Adrenal gland (tissue), 12 donors: ENCODE results near the gene GHR. TPM values are rescaled to one million over a fixed set of nuclear protein-coding genes. Genes with fewer than 3 reads are reported as not detected.
A peak's percentile ranks its signal among the peaks of the same experiment; 100 is the strongest.

ENCODE experiments used
- DNase-seq, 7 donors: peaks; one replicate each; pipeline ENCODE4 v3.0.0-alpha.2; 2019 to 2020
- H3K27ac ChIP-seq, 5 donors: fragments of 200-600 bp; sonication (generic) in 4 of 5; 1 replicate in 3 of 5; 2 replicates in 2 of 5; pipeline versions ENCODE4 v1.5.1 to v1.8.0; 2016 to 2020; ENCODE audit warnings: mild to moderate bottlenecking in 1 of 5
- H3K27me3 ChIP-seq: fragments of 200-600 bp; 2 replicates; pipeline ENCODE4 v1.8.0; 2021
- H3K36me3 ChIP-seq, 2 donors: fragments of 200-600 bp; replicated peaks in 1 of 2; 1 replicate in 1 of 2; 2 replicates in 1 of 2; pipeline versions ENCODE4 v1.5.1 to v1.8.0; 2018 to 2022
- H3K4me1 ChIP-seq, 2 donors: fragments of 200-600 bp; replicated peaks in 1 of 2; 1 replicate in 1 of 2; 2 replicates in 1 of 2; pipeline versions ENCODE4 v1.5.1 to v1.8.0; 2018 to 2021
- H3K4me3 ChIP-seq, 4 donors: fragments of 200-600 bp; sonication (generic) in 3 of 4; one replicate each; pipeline ENCODE4 v1.5.1; 2016 to 2018
- H3K9me3 ChIP-seq, 3 donors: fragments of 200-600 bp; sonication (generic) in 1 of 3; replicated peaks in 1 of 3; 1 replicate in 2 of 3; 2 replicates in 1 of 3; pipeline versions ENCODE4 v1.5.1 to v1.8.0; 2016 to 2021
- POLR2A ChIP-seq, 2 donors: fragments of 450-650 bp; IDR thresholded peaks; one replicate each; pipeline ENCODE4 v1.6.1; 2017; ENCODE audit warnings: antibody characterized with exemption in 2 of 2, mild to moderate bottlenecking in 2 of 2, moderate library complexity in 1 of 2
- WGBS, 4 donors: extraction: QIAGEN DNeasy Blood & Tissue Kit in 2 of 4; methylation state at CpG; one replicate each; pipeline versions ENCODE4 v1.1.5 to v1.1.7; 2013 to 2017; 5-methylcytosine and 5-hydroxymethylcytosine counted together
- intact Hi-C, 2 donors: fragments of 100-400 bp; cut with DNase I; formaldehyde crosslinking; loops; one replicate each; pipeline versions ENCODE4 v1.14.1 to v1.15.0; 2022 to 2023
- polyA plus RNA-seq, 3 donors: library from polyadenylated mRNA; stranded (reverse); fragments of 200-250 nt in 2 of 3; fragments of 350-450 nt in 1 of 3; fragmentation: Illumina TruSeq in 1 of 3; extraction: RNeasy Lipid Tissue Mini Kit (QIAGEN cat#74804) in 1 of 3; gene quantifications; one replicate each; pipeline ENCODE4 v1.2.3, GENCODE V29; 2013 to 2014
- total RNA-seq, 9 donors: library from RNA; depleted of rRNA in 4 of 9; stranded (reverse); fragments of >200 nt in 4 of 9; fragments of 120-200 nt in 1 of 9; fragmentation: NEBNext Ultra II Directional in 1 of 9; extraction: Animal tissue kit (Norgen Biotek cat#: 25700) in 1 of 9; gene quantifications; one replicate each; pipeline versions ENCODE4 v1.1.0 to v1.2.4, GENCODE V29; 2013 to 2023
- TF ChIP-seq, protein P1 (sequence below), 6 experiments: fragments of 450-650 bp in 4 of 6; fragments of 200-600 bp in 2 of 6; sonication (generic) in 1 of 6; IDR thresholded peaks; 1 replicate in 5 of 6; 2 replicates in 1 of 6; pipeline versions ENCODE4 v1.5.1 to v1.8.0; 2016 to 2021; ENCODE audit warnings: antibody characterized with exemption in 6 of 6, mild to moderate bottlenecking in 2 of 6, moderate library complexity in 1 of 6
- donor health status: healthy with polysubstance abuse.
- donor health status: Bipolar disorder and iron deficiency.
- donor health status: DM: yes; HTN: yes; CAD: no.
- donor health status: DM: no; HTN: no; CAD: no.
- donor health status: DM: no; HTN: no; CAD: no.
- donor health status: DM: yes; HTN: yes; CAD: no.

The GHR gene
- total and polyA plus RNA-seq, 12 donors, result 2.9 to 17.1 (median 10.5) TPM

DNA sequence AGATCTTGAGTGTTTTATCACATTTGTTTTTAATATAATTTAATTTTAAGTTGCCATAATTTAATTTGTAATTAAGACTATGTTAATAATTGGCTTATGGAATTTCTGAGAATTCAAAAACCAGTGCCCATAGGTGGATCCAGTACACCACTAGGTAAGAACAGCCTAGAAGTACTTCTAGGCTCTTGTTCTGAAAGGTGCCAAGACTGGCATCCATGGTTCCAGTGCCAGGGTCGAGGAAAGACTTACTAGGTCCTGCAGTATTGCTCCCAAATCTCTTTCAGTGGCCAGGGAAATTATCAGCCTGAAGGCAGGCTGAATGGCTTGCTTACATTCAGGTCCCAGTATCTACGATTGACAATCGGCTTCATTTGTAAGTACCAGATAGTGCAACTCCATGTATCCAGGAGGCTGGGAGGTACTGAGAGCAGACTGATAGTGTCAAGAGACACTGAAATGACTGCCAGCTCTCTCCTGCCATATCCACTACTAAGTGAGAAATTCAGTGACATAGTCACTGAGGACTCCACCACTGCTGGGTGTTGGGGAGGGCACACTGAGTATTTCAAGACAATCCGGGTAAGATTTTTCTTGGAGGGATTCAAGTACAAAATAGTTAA is 174.2 kb downstream of the GHR start:
- no peak for DNase-seq
- WGBS, 4 donors, result 90 to 96% (median 93%) methylated on average over 4 of the region's 4 CpGs
- no peak overlapping the region for H3K27ac ChIP-seq

DNA sequence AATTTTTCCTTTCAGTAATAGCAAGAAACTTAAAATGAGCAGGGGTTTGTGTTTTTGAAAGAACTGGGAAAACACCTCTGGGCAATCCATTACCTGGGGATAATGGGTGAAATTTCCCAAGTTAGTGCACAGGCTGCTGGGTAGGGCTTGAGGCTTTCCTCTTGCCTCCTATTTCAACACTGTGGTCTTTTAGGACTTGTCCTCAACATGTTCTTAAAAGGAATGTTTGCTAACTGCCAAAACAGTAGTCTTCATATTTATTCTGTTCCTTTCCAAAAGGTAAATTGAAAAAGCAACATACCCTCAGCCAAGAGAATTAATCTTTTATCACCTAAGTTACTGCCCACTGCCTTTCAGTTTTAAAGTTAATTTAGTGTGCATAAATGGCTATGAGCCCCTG is 175.1 kb downstream of the GHR start:
- H3K27ac ChIP-seq, result no peak overlapping the region
- no peaks in the 10 kb centered on the region for H3K9me3 ChIP-seq
- H3K27me3 ChIP-seq, result no peaks in the 10 kb centered on the region
- no peaks in the 10 kb centered on the region for H3K36me3 ChIP-seq
- intact Hi-C loops, result no loop called here
- H3K4me3 ChIP-seq, result no peak overlapping the region
- H3K4me1 ChIP-seq, result peaks cover 0 to 5% of the 10 kb centered on the region in 2 donors
- TF ChIP-seq, protein P1, sequence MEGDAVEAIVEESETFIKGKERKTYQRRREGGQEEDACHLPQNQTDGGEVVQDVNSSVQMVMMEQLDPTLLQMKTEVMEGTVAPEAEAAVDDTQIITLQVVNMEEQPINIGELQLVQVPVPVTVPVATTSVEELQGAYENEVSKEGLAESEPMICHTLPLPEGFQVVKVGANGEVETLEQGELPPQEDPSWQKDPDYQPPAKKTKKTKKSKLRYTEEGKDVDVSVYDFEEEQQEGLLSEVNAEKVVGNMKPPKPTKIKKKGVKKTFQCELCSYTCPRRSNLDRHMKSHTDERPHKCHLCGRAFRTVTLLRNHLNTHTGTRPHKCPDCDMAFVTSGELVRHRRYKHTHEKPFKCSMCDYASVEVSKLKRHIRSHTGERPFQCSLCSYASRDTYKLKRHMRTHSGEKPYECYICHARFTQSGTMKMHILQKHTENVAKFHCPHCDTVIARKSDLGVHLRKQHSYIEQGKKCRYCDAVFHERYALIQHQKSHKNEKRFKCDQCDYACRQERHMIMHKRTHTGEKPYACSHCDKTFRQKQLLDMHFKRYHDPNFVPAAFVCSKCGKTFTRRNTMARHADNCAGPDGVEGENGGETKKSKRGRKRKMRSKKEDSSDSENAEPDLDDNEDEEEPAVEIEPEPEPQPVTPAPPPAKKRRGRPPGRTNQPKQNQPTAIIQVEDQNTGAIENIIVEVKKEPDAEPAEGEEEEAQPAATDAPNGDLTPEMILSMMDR (IDR thresholded peaks at IDR 0.05), result no peak
- no peak for TF ChIP-seq POLR2A (IDR thresholded peaks at IDR 0.05)
- DNase-seq, result no peak

More for the DNA sequence above, 174.2 kb downstream of the GHR start:
- intact Hi-C loops, result no loop called here
- TF ChIP-seq, protein P1 (IDR thresholded peaks at IDR 0.05), result no peak
- no peak for TF ChIP-seq POLR2A (IDR thresholded peaks at IDR 0.05)
- Histone ChIP-seq H3K9me3 (no peaks in the 10 kb centered on the region), H3K27me3 (no peaks in the 10 kb centered on the region), H3K4me3 (no peak overlapping the region), H3K36me3 (no peaks in the 10 kb centered on the region), H3K4me1 (peaks cover 0 to 5% of the 10 kb centered on the region in 2 donors)

DNA sequence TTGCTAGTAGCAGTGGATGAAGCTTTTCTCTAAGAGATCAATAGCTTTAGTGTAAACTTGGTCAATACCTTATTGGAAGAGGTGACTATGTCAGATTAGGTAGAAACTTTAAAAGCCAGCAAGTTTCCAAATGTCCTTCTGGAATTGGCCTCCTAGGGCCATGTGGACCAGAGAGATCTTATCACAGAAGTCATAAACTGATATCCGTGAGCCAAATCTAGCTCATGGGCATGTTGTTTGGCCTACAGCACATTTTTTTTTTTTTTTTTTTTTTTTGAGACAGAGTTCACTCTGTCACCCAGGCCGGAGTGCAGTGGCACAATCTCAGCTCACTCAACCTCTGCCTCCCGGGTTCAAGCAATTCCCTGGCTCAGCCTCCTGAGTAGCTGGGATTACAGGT is 175.9 kb downstream of the GHR start:
- 49 to 71% (median 58%) methylated on average over 3 of the region's 3 CpGs for WGBS, 4 donors
- Histone ChIP-seq H3K4me1 (peaks cover 0 to 5% of the 10 kb centered on the region in 2 donors), H3K4me3 (no peak overlapping the region), H3K27ac (no peak overlapping the region), H3K9me3 (no peaks in the 10 kb centered on the region), H3K36me3 (no peaks in the 10 kb centered on the region), H3K27me3 (no peaks in the 10 kb centered on the region)
- peak in 4 of 7 donors; percentile 15 to 37 (median 24) for DNase-seq
- TF ChIP-seq, protein P1 (IDR thresholded peaks at IDR 0.05), result no peak
- no peak for TF ChIP-seq POLR2A (IDR thresholded peaks at IDR 0.05)
- intact Hi-C loops, result no loop called here

DNA sequence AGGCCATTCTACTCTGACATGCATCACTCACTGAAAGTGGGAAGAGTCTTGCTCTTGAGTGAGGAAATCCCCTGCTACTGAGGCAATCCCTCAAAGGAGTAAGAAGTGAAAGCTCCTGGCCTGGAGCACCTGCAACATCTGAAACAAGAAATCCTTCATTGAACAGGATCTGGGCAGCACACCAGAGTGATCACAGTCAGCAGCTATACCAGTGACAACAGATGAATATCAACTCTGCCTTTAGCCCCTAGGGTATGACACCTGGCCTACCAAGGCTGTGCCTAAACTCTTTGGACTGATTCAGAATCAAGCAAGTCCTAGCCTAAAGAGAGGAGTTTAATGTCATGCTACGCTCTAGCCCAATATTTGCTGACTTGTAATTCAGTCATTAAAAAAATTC is 177.2 kb downstream of the GHR start:
- Histone ChIP-seq H3K4me1 (peaks cover 0 to 5% of the 10 kb centered on the region in 2 donors), H3K4me3 (no peak overlapping the region), H3K36me3 (no peaks in the 10 kb centered on the region), H3K27ac (no peak overlapping the region), H3K27me3 (no peaks in the 10 kb centered on the region), H3K9me3 (no peaks in the 10 kb centered on the region)
- no peak for DNase-seq
- intact Hi-C loops, result no loop called here
- 96 to 100% (median 100%) methylated on average over 1 of the region's 1 CpG for WGBS, 4 donors
- TF ChIP-seq, protein P1 (IDR thresholded peaks at IDR 0.05), result no peak
- TF ChIP-seq POLR2A (IDR thresholded peaks at IDR 0.05), result no peak
